ENCODE results near the gene CMTM5.

CMTM5 gene

DNA sequence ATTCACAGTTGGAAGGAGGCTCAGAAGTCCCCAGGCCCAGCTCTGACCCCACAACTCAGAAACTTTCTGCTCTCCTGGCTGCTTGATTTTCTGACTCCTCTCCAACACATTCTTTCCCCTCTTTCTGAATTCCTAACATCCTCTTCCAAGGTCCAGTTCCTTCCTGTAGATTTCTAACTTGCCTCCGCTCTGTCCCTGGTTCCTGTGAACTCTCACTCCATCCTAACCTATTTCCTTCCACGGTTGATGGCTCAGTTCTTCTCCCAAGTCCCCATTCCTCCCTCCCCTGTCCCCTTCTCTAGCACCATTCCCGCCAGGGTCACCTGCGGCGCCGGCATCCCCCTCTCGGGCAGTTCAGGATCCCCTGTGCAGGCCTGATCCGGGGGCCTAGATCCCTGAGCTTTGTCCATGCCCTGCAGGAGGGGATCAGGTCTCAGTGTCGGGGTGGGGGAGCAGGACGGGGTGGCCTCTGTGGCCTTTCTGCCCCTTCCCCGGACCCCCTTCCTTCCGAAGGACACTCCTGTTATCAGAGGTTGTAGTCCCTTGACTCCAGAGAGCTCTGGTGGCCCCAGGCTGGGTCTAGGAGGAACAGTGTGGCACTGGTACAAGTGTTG is 18.2 kb upstream of the CMTM5 start:
- no peak for DNase-seq

DNA sequence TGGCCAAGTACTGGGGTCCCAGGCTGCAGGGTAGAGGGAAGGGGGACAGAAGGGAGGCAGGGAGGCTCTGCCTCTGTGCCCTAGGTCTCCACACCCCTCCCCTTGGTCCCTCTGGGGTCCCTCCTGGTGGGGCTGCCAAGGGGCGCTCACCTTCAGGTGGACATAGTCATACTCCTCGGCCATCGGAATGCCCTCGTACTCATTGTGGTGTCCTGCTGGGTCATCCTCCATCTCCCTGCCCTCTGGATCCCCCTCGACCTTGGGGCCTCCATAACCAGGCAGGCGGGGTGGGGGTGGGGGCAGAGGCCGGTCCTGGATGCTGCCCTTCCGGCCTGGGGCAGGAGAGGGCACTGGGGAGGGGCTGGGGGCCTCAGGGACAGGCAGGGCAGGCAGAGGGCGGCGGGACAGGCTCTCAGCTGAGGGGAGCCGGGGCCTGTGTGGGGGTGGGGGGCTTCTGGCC is 17.6 kb upstream of the CMTM5 start:
- DNase-seq: no peak

DNA sequence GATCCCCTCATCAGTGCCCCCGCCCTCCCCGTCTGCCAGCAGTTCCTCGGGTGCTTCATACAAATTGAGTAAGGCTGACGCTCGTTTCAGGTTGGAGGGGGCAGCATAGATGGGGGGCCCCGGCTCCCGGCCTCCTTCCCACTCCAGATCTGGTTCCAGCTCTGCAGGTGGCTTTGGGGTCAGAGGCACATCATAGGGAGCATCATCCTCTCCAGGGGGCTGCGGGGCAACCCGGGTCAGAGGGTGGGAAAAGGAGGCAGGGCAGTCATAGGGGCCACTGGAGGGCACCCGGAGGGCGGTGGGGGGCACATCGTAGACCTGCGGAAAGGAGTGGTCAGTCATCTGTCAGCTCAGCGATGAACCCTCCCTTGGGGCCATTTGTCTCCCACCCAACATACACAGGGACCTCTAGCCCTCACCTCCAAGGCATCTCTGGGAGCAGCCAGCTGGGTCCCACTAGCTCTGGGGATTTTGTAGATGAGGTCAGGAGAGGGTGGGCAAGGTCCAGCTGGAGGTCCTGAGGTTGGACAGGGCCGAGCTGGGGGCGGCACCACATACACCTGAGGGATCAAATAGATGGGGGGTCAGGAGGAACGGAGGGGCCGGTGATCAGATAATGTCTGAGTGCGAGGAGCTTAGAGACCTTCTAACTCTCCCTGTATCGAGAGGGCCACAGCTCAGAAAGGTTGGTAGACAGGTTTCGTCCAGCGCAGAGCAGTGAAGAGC is 17.0 kb upstream of the CMTM5 start:
- DNase-seq: no peak

DNA sequence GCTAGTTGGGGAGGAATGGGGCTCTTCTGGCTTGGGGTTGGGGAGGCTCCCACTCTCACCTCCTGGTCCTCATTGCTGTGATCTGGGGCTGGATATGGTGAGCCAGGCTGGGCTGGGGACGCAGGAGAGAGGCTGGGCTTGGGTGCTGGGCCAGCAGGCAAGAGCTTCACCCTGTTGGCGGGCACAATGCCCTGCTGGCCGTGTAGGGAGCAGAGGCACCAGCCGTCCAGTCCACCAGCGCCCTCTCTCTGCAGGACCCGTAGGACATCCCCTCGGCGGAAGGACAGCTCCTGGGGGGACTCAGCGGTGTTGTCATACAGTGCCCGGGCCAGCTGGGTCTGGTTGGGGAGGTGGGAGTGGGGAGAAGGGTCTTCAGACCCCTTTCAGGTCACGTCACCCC is 16.4 kb upstream of the CMTM5 start:
- DNase-seq: no peak

DNA sequence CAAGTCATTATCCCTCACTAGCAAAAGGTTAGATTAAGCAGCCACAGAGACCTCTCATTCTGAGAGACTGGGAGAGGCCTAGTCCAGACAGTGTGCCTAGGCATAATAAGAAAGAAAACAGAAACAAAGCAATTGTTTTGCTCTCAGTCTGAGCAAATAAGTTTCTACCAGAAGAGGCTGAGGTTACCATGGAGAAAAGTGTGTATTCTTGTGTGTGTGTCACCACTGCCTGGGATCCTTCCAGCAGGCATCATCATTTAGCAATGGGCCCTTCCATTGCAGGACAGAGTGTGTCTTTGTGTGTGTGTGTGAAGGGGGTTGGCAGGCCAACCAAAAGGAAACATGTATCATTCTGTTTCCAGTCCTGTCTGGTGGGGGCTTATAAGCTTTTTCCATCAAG is 15.5 kb upstream of the CMTM5 start:
- DNase-seq: no peak

DNA sequence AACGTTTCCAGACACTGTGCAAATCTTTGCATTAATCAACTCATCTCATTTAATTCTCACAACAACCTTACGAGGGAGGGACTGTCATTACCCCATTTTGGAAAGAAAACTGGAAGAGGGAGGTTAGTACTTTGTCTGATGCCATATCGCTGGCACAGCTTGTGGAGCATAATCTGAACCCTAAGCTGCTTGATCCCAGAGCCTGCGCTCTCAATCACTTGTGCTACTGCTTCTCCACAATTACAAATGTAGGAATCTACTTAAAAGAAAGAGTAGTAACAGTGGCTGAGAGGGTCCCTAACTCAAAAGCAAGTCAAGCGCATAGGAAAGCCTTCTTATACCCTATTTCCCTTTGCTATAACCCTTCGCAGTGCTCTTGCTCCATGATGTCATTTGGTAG is 15.1 kb upstream of the CMTM5 start:
- no peak for DNase-seq

DNA sequence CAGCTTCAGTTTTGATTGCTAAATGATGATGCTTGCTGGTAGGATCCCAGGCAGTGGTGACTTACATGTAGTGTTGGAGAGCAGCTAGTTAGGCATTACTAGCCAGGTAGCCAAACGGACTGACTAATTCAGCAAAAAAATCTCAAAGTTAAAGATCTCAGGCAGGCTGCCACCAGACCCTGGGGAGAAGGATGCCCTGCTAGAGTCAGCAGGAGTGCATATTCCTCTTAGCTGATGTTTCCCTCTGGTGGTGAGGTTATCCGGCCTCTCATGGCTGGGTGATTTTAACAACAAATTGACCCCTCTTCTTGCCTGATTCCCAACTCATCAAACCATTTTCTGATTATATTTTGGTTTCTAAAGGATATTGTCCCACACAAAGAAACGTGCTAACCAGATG is 14.6 kb upstream of the CMTM5 start:
- no peak for DNase-seq

DNA sequence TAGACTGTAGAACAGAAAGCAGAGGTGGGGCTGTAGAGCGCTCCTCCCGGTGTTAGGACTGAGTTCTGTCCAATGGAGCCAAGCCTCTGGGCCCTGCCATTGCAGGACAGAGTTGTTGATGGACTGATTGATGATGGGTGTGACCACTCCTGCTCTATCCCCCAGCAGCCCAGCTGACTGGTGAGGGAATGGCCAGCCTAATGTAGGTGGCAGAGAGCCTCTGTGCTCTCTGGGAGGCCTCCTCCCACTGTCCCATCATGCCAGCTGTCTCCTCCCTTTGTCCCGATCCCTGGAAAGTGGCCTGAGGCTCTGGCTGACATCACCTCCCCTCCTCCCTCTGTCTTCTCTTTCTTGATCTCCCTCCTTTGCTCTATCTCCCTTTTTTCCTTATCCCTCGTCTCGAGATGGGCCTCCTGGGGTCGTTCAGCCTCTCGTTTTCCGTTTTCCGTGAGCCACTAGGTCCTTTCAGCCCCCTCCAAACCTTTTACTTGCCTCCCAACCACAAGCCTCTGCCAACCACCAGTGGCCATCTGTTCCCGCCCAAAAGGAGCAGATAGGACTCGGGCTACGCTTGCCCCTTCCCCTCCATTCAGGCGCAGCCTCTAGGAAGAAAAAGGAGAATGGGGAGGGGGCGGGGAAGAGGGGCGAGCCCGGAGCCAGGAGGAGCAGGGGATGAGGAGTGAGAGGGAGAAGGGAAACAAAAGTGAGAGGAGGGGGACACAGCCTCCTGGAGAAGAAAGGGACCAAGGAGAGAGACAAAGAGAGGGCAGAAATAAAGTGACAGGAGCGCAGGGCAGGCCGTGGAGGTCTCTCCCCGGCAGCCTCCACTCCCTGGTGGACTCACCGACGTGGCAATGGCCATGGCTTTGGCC is 12.4 kb upstream of the CMTM5 start:
- DNase-seq: no peak

DNA sequence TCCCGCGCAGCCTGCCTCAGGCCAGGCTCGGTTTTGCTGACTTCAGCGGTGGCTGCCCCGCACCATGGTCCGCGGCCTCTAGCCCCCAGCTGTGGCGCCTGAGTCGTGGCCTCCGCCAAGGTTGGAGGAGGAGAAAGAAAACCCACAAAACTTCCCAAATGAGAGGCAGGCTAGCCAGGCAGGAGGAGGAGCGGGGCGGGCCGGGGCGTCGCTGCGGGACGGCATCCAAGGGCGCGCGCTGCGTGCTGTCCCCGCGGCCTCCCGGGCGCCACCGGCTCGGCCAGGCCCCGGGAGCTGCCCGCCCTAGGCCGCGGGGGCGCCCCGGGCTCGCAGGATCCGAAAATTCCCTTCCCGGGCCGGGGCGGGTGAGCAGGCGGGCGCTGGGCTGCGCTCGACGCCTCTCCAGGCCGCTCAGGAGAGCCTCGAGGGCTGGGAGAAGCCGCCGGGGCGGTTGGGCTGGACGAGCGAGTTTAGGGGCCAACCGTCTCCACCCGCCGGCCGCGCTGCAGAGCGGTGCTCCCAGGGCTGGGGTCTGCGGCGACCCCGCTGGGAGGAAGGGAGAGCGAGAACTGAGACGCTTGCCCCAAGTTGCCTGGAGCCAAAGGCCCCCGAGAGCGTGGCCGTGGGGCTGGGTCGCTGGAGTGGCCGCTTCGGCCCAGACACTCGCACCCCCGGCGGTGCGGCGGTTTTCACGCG is 11.7 kb upstream of the CMTM5 start, which contains the start of gene EFS:
TSS of gene EFS (minus strand) at position 137 of the 696 bp plus-strand sequence. CDS start 147 bp downstream, outside the sequence.
- no peak for DNase-seq

DNA sequence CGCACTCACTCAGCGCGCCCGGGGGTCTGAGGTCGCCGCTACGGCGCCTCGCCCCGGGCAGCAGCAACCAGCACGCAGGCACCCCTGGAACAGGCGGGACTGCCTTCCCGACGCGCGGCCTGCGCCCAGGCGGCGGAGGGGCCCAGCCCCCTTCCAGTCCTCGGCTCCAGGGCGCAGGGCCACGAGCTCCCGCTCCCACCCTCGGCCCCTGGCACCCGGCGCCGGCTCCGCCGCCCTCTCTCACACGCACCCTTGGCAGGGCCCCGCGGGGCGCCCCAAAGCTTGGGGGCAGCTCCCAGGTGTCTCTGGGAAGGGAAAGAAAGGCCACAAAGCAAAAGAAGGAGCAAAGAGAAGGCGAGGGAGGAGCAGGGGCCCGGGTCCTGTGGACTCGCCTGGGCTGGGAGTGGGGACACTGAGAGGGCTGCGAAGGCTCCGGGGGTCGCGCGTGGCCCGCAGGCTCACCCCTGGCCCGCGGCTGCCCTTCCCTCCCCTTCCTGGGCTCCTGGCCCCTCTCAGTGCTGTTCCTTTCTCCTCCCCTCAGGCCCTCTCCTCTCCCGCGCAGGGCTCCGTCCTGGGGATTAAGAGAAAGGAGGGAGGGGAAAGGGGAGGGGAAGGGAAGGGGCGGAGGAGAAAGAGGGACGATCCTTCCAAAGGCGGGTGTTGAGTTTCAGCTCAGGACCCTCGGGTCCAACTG is 11.0 kb upstream of the CMTM5 start:
- no peak for DNase-seq

DNA sequence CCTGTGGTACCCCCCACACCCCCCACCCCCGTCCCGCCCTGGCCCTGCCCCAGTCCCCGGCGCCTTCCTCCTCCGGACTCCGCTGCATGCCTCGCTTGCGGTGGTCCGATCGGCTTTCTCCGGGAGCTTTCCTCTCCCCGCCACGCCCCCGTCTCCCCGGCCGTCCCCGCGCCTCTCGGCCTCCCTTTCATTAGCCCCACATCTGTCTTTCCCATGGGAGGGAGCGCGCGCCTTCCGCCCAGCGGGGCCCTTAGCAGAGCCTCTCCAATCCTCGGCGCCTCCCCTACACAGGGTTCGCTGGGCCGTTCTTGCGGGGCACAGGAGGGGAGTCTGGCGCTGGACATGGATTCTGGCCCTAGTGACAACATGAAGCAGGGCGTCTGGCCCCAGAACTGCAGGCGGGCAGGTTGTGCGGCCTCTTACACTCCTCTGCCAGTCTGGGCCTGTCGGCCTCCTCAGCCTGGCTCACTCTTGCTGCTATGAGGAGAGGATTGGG is 10.4 kb upstream of the CMTM5 start:
- DNase-seq: no peak

DNA sequence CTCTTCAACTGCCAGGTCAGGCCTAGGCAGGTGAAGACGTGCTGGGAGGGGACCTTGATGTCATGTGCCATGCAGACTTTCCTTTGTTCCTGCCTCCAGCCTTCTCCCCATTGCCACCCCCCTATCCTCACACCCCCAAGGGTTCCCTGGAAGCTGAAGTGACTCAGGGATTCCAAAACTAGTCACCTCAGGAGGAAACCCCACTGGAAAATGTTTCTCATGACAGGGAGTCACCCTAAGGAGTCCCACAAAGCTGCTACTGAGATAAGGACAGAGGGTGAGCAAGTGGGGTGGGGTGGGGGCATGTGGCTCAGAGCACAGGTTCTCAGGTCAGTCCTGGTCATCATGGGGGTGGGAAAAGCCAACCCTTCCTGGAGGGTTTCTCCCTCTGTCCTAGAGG is 6.6 kb upstream of the CMTM5 start:
- DNase-seq: no peak

DNA sequence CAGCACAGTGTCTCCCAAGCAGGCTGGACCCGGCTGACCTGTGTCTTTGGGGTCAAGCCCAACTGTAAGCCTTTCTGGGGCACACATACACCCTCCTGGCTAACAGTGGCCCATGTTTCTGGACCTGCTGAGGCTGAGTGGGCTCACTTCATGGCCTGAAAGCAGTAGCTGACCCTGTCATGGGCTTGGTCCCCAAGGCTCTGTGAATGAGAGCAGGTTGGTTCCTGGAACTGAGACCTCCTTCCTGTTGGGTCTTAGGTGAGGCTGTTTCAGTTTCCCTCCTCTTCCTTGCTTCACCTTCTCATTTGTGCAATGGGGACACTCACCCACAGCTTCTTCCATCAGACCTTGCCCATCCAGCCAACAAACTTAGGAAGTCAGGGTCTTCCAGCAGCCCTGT is 5.0 kb upstream of the CMTM5 start:
- no peak for DNase-seq

DNA sequence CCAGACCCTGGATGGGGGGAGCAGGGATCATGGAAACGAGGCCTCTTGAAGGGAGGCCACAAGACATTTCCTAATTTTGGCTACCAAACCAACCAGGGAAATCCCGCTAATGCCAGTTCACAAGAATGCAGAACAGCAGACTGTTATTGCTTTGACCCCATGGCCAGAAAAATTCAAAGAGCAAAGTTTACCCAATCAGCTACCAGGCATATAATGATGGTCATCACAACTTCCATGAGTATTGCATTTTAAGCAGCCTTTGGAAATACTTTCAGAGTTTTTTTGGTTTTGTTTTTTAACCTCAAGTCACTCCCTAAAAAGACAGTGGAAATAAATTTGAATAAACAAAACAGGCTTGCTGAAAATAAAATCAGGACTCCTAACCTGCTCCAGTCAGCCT is 4.3 kb upstream of the CMTM5 start, which contains the start of gene IL25:
TSS of gene IL25 (plus strand) at position 301 of the 400 bp plus-strand sequence.
- no peak for DNase-seq

DNA sequence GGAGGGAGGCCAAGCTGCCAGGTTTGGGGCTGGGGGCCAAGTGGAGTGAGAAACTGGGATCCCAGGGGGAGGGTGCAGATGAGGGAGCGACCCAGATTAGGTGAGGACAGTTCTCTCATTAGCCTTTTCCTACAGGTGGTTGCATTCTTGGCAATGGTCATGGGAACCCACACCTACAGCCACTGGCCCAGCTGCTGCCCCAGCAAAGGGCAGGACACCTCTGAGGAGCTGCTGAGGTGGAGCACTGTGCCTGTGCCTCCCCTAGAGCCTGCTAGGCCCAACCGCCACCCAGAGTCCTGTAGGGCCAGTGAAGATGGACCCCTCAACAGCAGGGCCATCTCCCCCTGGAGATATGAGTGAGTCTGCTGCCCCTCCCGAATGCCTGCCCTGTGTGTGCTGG is 3.8 kb upstream of the CMTM5 start:
- no peak for DNase-seq

DNA sequence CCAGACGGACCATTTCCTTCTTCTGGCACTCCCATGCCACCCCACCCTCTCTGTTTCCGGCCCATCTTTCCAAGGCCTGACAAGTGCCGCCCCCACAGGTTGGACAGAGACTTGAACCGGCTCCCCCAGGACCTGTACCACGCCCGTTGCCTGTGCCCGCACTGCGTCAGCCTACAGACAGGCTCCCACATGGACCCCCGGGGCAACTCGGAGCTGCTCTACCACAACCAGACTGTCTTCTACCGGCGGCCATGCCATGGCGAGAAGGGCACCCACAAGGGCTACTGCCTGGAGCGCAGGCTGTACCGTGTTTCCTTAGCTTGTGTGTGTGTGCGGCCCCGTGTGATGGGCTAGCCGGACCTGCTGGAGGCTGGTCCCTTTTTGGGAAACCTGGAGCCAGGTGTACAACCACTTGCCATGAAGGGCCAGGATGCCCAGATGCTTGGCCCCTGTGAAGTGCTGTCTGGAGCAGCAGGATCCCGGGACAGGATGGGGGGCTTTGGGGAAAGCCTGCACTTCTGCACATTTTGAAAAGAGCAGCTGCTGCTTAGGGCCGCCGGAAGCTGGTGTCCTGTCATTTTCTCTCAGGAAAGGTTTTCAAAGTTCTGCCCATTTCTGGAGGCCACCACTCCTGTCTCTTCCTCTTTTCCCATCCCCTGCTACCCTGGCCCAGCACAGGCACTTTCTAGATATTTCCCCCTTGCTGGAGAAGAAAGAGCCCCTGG is 1.2 kb upstream of the CMTM5 start:
- no peak for DNase-seq

DNA sequence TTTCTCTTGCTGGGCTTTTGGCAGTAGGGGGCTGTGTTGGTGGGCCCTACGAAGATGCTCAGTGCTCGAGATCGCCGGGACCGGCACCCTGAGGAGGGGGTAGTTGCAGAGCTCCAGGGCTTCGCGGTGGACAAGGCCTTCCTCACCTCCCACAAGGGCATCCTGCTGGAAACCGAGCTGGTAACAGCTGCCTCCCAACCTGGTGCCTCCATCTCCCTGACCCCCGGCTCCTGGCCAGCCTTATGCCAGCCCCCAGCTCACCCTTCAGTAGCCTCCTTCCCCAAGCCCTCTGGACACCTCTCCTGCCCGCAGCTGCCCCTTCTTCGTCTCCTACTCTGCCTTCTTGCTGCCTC is 328 bp downstream of the CMTM5 start:
- DNase-seq: no peak

DNA sequence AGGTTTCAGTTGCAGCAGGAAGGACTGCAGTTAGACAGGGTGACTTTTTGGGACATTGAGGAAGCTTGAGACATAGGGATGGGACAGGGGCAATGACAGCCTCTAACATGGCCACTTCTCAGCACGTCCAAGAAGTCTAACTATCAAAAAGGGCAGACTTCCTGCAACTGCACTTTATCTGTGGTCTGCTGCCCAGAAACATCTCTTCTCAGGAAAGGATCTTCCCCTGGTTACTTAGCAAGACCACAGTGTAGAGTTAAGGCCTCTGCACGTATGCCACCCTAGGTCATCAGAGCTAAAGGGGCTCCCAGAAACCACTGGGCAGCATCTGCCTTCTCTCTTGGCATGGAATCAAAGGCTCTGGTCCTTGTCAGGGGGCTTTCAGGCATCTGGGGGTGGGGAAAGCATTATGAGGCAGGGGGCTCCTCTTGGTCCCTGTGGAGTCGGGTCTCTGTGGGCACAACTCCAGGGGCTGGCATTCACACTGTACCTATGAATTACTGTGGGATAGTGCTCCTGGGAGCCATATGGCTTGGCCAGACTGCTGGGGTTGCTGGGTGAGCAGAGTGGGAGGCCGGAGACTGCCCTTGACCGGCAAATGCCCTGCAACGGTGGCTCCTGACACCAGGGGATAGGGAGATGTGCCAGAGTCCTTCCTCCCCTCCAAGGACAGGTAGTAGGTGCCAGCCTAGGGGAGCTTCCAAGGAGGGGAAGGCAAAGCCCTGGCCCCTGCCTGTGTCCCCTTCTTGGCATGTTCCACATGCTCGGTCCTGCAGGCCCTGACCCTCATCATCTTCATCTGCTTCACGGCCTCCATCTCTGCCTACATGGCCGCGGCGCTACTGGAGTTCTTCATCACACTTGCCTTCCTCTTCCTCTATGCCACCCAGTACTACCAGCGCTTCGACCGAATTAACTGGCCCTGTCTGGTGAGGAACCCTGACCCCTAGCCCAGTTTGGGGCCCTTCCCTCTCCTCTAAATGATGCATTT is 1.0 kb downstream of the CMTM5 start:
- DNase-seq: no peak

DNA sequence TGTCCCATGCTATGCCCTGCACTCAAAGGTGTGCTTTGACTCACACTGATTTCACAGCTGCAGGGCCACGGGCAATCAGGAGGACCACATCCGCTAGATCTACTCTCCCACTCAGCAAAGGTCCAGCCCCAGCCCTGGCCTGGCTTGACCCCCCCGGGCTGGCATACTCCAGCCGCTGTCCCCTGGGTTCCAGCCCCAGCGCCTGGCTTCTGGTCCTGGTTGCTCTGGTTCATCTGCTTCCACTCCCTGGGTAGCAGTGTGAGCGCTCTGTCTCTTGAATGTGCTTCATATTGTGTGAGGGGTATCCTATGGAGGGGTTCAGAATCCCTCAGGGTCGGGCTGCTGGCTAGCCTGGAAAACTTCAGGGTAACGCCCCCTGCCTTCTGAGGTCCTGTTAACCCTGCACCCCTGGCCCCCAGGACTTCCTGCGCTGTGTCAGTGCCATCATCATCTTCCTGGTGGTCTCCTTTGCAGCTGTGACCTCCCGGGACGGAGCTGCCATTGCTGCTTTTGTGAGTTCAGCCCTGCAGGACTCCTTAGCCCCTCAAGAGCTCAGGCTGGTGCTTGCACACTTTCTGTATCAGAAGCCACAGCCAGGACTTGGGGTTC is 1.9 kb downstream of the CMTM5 start:
- DNase-seq: no peak
